IMR-90 (cell line): ENCODE measurements around the gene LMNB1. TPM values are rescaled to one million over a fixed set of nuclear protein-coding genes. Genes with fewer than 3 reads are reported as not detected.

Experiments used
- ATAC-seq: fragments of 200-7000 bp; cut with Tn5 transposase; 2 replicates; pipeline ENCODE4 v1.9.1; 2020; ENCODE audit warnings: low read depth, mild to moderate bottlenecking, moderate library complexity
- BruUV-seq: library from RNA; stranded (reverse); fragments of 400-500 nt; replicated peaks from 2 replicates; lab custom pipeline; 2021; lab: Mats Ljungman, UMichigan
- CTCF ChIA-PET: fragments of 300-600 bp; formaldehyde crosslinking; extraction: SDS; loops from one replicate; lab custom pipeline; 2021; ENCODE audit warnings: antibody characterized with exemption; lab: Yijun Ruan, JAX
- POLR2A ChIA-PET: fragments of 300-600 bp; sonication (Branson Sonifier 250); formaldehyde crosslinking; loops from one replicate; lab custom pipeline; 2022; ENCODE audit warnings: antibody characterized with exemption; ENCODE audit not compliant: unreplicated experiment; lab: Charles Lee
- DNase-seq: peaks from one replicate; pipeline ENCODE4 v3.0.0; 2013
- H2AFZ ChIP-seq: replicated peaks from 2 replicates; pipeline ENCODE3; 2013; ENCODE audit warnings: low read length, mild to moderate bottlenecking; ENCODE audit not compliant: poor library complexity
- H2AK5ac ChIP-seq: 2 replicates; pipeline ENCODE4 v1.6.1; 2013; ENCODE audit warnings: low read depth, low read length, inconsistent platforms
- H2AK9ac ChIP-seq: replicated peaks from 2 replicates; pipeline ENCODE3; 2013; ENCODE audit warnings: mild to moderate bottlenecking, low read depth, low read length, moderate library complexity; ENCODE audit not compliant: poor library complexity
- H2BK120ac ChIP-seq: 2 replicates; pipeline ENCODE4 v1.6.1; 2013; ENCODE audit warnings: low read depth, low read length, inconsistent platforms
- H2BK15ac ChIP-seq: 3 replicates; pipeline ENCODE4 v1.6.1; 2013; ENCODE audit warnings: low read depth, low read length, inconsistent platforms
- H2BK20ac ChIP-seq: 2 replicates; pipeline ENCODE4 v1.6.1; 2013; ENCODE audit warnings: low read depth, mild to moderate bottlenecking, inconsistent platforms, low read length, moderate library complexity
- H2BK5ac ChIP-seq: 2 replicates; pipeline ENCODE4 v1.6.1; 2013; ENCODE audit warnings: mild to moderate bottlenecking, low read depth, low read length, inconsistent platforms; ENCODE audit not compliant: poor library complexity, severe bottlenecking
- H3K14ac ChIP-seq: replicated peaks from 2 replicates; pipeline ENCODE4 v1.6.1; 2013; ENCODE audit warnings: low read depth, low read length, inconsistent platforms
- H3K18ac ChIP-seq: 2 replicates; pipeline ENCODE4 v1.6.1; 2013; ENCODE audit warnings: low read depth, low read length, control low read depth
- H3K23ac ChIP-seq: 2 replicates; pipeline ENCODE4 v1.6.1; 2013; ENCODE audit warnings: low read depth, low read length, inconsistent platforms
- H3K27ac ChIP-seq: 2 replicates; pipeline ENCODE4 v1.5.1; 2013; ENCODE audit warnings: mild to moderate bottlenecking, control low read depth, low read length; ENCODE audit not compliant: insufficient read depth
- H3K27me3 ChIP-seq: 2 replicates; pipeline ENCODE4 v1.6.1; 2013; ENCODE audit warnings: low read length; ENCODE audit not compliant: control insufficient read depth, insufficient read depth
- H3K36me3 ChIP-seq: 2 replicates; pipeline ENCODE4 v1.6.1; 2013; ENCODE audit warnings: low read length, mixed read lengths; ENCODE audit not compliant: control insufficient read depth, insufficient read depth
- H3K4ac ChIP-seq: 2 replicates; pipeline ENCODE4 v1.6.1; 2013; ENCODE audit warnings: low read depth, low read length, inconsistent platforms
- H3K4me1 ChIP-seq: 2 replicates; pipeline ENCODE4 v1.6.1; 2013; ENCODE audit warnings: low read length, mixed read lengths; ENCODE audit not compliant: control insufficient read depth, insufficient read depth
- H3K4me2 ChIP-seq: 2 replicates; pipeline ENCODE4 v1.6.1; 2013; ENCODE audit warnings: low read depth, mild to moderate bottlenecking, control low read depth, low read length, moderate library complexity
- H3K4me3 ChIP-seq: 2 replicates; pipeline ENCODE4 v1.5.1; 2013; ENCODE audit warnings: low read depth, mild to moderate bottlenecking, control low read depth, low read length, moderate library complexity; ENCODE audit not compliant: insufficient read depth
- H3K56ac ChIP-seq: 2 replicates; pipeline ENCODE4 v1.6.1; 2013; ENCODE audit warnings: low read length, inconsistent platforms; ENCODE audit not compliant: insufficient read depth; ENCODE audit errors: extremely low read depth
- H3K79me1 ChIP-seq, 2 experiments: 2 replicates each; pipeline ENCODE4 v1.6.1; 2013; ENCODE audit warnings: low read length in 2 of 2, inconsistent platforms in 1 of 2, low read depth in 1 of 2
- H3K9ac ChIP-seq: 2 replicates; pipeline ENCODE4 v1.6.1; 2013; ENCODE audit warnings: low read depth, low read length, control low read depth
- H3K9me1 ChIP-seq: 2 replicates; pipeline ENCODE4 v1.6.1; 2013; ENCODE audit warnings: low read length, inconsistent platforms; ENCODE audit not compliant: insufficient read depth
- H3K9me3 ChIP-seq: 2 replicates; pipeline ENCODE4 v1.6.1; 2013; ENCODE audit warnings: low read length; ENCODE audit not compliant: control insufficient read depth, insufficient read depth
- H4K20me1 ChIP-seq: 2 replicates; pipeline ENCODE4 v1.6.1; 2013; ENCODE audit warnings: low read length, inconsistent platforms; ENCODE audit not compliant: insufficient read depth
- H4K5ac ChIP-seq: 2 replicates; pipeline ENCODE4 v1.6.1; 2013; ENCODE audit warnings: mild to moderate bottlenecking, low read depth, low read length, control low read depth
- H4K8ac ChIP-seq, 2 experiments: 2 replicates each; pipeline ENCODE4 v1.6.1; 2013; ENCODE audit warnings: low read depth in 2 of 2, low read length in 2 of 2, control low read depth in 1 of 2, inconsistent platforms in 1 of 2
- H4K91ac ChIP-seq: 2 replicates; pipeline ENCODE4 v1.6.1; 2013; ENCODE audit warnings: low read depth, low read length, inconsistent platforms; ENCODE audit not compliant: insufficient read depth
- CEBPB ChIP-seq: IDR thresholded peaks from 2 replicates; pipeline ENCODE4 v1.6.1; 2012; ENCODE audit warnings: low read depth, low read length, improper control_type of control experiment
- CHD1 ChIP-seq: IDR thresholded peaks from 2 replicates; pipeline ENCODE4 v1.6.1; 2012; ENCODE audit warnings: low read depth, low read length, improper control_type of control experiment
- CTCF ChIP-seq: conservative IDR thresholded peaks from 2 replicates; pipeline ENCODE4 v1.5.1; 2012; ENCODE audit warnings: mild to moderate bottlenecking, low read depth, low read length, improper control_type of control experiment
- MAFK ChIP-seq: IDR thresholded peaks from 2 replicates; pipeline ENCODE4 v1.6.1; 2012; ENCODE audit warnings: low read depth, low read length, improper control_type of control experiment
- MAZ ChIP-seq: IDR thresholded peaks from 2 replicates; pipeline ENCODE4 v1.6.1; 2012; ENCODE audit warnings: low read depth, mild to moderate bottlenecking, low read length, improper control_type of control experiment, moderate library complexity, borderline replicate concordance
- MXI1 ChIP-seq: IDR thresholded peaks from 2 replicates; pipeline ENCODE4 v1.6.1; 2012; ENCODE audit warnings: low read depth, mild to moderate bottlenecking, low read length, moderate library complexity, borderline replicate concordance
- NFE2L2 ChIP-seq: fragments of 150-350 bp; IDR thresholded peaks from 2 replicates; pipeline ENCODE4 v1.6.1; 2016; ENCODE audit warnings: low read depth, mild to moderate bottlenecking, low read length
- POLR2A ChIP-seq: IDR thresholded peaks from 2 replicates; pipeline ENCODE4 v1.6.1; 2012; ENCODE audit warnings: mild to moderate bottlenecking, low read depth, low read length
- RCOR1 ChIP-seq: IDR thresholded peaks from 2 replicates; pipeline ENCODE4 v1.6.1; 2012; ENCODE audit warnings: mild to moderate bottlenecking, low read length, improper control_type of control experiment; ENCODE audit not compliant: insufficient replicate concordance
- RFX5 ChIP-seq: IDR thresholded peaks from 2 replicates; pipeline ENCODE4 v1.8.0; 2012; ENCODE audit warnings: low read depth, mild to moderate bottlenecking, low read length, moderate library complexity
- SMC3 ChIP-seq: fragments of 150-350 bp; IDR thresholded peaks from 2 replicates; pipeline ENCODE4 v1.6.1; 2016; ENCODE audit warnings: low read depth, mild to moderate bottlenecking, antibody characterized with exemption, low read length, moderate library complexity
- WGBS, 2 experiments: methylation state at CpG; one replicate each; pipeline versions ENCODE4 v1.1.5 to v1.1.7; 2013; ENCODE audit warnings: missing lambda C conversion rate in 2 of 2; ENCODE audit not compliant: insufficient read length in 1 of 2; ENCODE audit errors: extremely low coverage in 2 of 2; 5-methylcytosine and 5-hydroxymethylcytosine counted together
- dilution Hi-C: fragments of 300-500 bp; cut with HindIII; formaldehyde crosslinking; loops from one replicate; pipeline ENCODE4 v1.14.3; 2018; ENCODE audit warnings: low sequenced_read_pairs; ENCODE audit not compliant: unreplicated experiment
- in situ Hi-C: fragments of 300-500 bp; cut with MboI; formaldehyde crosslinking; loops from 3 replicates; pipeline ENCODE4 v1.14.3; 2019; ENCODE audit warnings: low sequenced_read_pairs, inconsistent platforms, mixed read lengths
- intact Hi-C: fragments of 100-400 bp; cut with micrococcal nuclease; formaldehyde crosslinking; loops from 2 replicates; pipeline ENCODE4 v1.10.0; 2022
- polyA plus RNA-seq, 3 experiments: library from polyadenylated mRNA; depleted of rRNA; stranded (reverse); fragments of >200 nt; gene quantifications; 2 replicates each; pipeline ENCODE4 v1.2.3, GENCODE V29; 2012; ENCODE audit warnings: low replicate concordance in 1 of 3
- total RNA-seq: library from RNA; depleted of rRNA; stranded (reverse); fragments of >200 nt; gene quantifications from 2 replicates; pipeline ENCODE4 v1.2.3, GENCODE V29; 2012
- TF ChIP-seq, protein P1 (sequence below): fragments of 150-350 bp; IDR thresholded peaks from 2 replicates; pipeline ENCODE4 v1.6.1; 2017; ENCODE audit warnings: mild to moderate bottlenecking, antibody characterized with exemption, low read length, low read depth

Gene LMNB1
- total and polyA plus RNA-seq, 2 of the 4 experiments (the other 2 are of a cell fraction), result 36.0 to 53.6 TPM

- Histone ChIP-seq H3K56ac (no peak overlapping the region), H4K5ac (no peak overlapping the region), H3K27me3 (no peaks in the 10 kb centered on the region), H3K4me2 (no peak overlapping the region), H3K18ac (no peak overlapping the region), H4K91ac (no peak overlapping the region), H3K36me3 (peaks cover 7% of the 10 kb centered on the region; the same call in 1 of the 2 replicates), H4K8ac (no peak overlapping the region), H2BK120ac (no peak overlapping the region), H3K9me3 (no peaks in the 10 kb centered on the region), H3K9me1 (no peaks in the 10 kb centered on the region), H4K20me1 (no peaks in the 10 kb centered on the region), H3K9ac (no peak overlapping the region), H2AK9ac (no peak overlapping the region), H3K79me1 (peaks cover 29 to 37% of the 10 kb centered on the region in 2 experiments), H2BK5ac (no peak overlapping the region), H2BK15ac (no peak overlapping the region), H3K27ac (no peak overlapping the region), H2AFZ (no peak overlapping the region), H3K14ac (no peak overlapping the region), H2BK20ac (no peak overlapping the region), H3K4ac (no peak overlapping the region), H3K23ac (no peak overlapping the region), H3K4me3 (no peak overlapping the region), H3K4me1 (0 out of 2 replicates have a peak, but pooled peaks cover 2% of the 10 kb centered on the region), H2AK5ac (no peak overlapping the region)
- BruUV-seq, result no TSS peak
- in situ Hi-C loops (loop anchor here (25.0 kb wide), 1 partner anchor 694 kb away; the partner anchor contains the start of gene PRRC1), dilution Hi-C loops (no loop called here), intact Hi-C loops (no loop called here)
- CTCF ChIA-PET, result interaction anchor here (0.6 kb wide), 1 partner anchor 28 kb away, joined by 3 read pairs; no protein-coding TSS in a partner anchor
- POLR2A ChIA-PET, result no interaction called here
- no peak for ATAC-seq
- TF ChIP-seq CTCF, result no peak
- TF ChIP-seq RFX5, result no peak
- no peak for TF ChIP-seq MAZ
- TF ChIP-seq POLR2A, result no peak
- no peak for TF ChIP-seq NFE2L2
- no peak for TF ChIP-seq MXI1
- TF ChIP-seq, protein P1, sequence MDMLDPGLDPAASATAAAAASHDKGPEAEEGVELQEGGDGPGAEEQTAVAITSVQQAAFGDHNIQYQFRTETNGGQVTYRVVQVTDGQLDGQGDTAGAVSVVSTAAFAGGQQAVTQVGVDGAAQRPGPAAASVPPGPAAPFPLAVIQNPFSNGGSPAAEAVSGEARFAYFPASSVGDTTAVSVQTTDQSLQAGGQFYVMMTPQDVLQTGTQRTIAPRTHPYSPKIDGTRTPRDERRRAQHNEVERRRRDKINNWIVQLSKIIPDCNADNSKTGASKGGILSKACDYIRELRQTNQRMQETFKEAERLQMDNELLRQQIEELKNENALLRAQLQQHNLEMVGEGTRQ, result no peak
- no peak for TF ChIP-seq CEBPB
- no peak for TF ChIP-seq CHD1
- TF ChIP-seq SMC3, result no peak
- no peak for TF ChIP-seq MAFK
- TF ChIP-seq RCOR1, result no peak
- 94% methylated on average over 3 of the region's 4 CpGs; no CpG with 5 or more reads in 1 of the 2 experiments for WGBS, 2 experiments
- no peak for DNase-seq
Observed at GRCh38 chr5:126818736-126819135, 41.8 kb downstream of the LMNB1 start.
